ACHN (cell line): ENCODE measurements around the gene PARVG.

Experiments used
- DNase-seq: peaks from one replicate; pipeline ENCODE4 v3.0.0-alpha.2; 2015
- in situ Hi-C: cut with HindIII; loops from 2 replicates; pipeline ENCODE4 v1.10.0; 2017; ENCODE audit warnings: low sequenced_read_pairs, low pct_ligation_motif_present, low pct_unique_long_range_greater_than_20kb

The PARVG gene

DNA sequence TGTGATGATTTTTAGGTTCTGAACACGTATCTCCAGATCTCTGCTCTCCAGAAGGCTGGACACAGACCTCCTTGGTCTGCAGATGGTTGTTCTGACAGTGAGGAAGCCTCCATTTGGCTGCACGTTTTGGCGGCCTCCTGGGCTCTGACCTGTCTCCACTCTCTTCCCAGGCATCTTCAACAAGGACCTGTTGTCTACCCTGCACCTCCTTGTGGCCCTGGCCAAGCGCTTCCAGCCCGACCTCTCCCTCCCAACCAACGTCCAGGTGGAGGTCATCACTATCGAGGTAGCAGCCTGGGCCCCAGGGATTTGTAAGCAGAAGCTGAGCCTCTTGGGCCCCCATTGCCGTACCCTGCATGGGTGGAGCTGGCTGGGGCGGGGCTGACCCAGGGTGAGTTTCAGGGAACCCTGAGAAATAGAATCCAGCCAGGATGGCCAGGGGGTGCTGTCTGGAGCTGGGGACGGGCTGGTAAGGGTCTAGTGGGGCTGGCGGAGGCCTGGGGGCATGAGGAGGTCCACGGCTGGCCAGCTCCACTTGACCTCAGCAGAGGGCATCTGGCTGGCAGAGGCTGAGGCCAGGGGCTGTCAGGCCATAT, 9.8 kb downstream of the PARVG start:
- no peak for DNase-seq
- in situ Hi-C loops = no loop called here

DNA sequence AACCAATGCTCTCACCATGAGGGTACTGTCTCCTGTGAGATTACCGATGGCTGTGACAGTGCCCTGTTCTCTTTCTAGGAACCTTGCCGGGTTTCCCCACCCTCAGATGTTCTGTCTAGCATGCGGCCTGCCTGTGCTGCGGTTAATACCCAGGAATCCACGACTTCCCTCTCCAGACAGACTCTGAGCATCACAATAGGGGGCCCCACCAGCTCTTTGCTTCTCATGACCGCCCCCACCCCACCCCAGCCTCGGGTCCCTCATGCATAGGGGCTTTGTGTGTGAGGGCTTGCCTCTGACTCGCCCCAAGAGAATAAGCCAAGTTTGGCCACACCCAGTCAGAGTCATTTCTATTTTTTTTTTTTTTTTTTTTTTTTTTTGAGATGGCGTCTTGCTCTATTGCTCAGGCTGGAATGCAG, 10.3 kb downstream of the PARVG start:
- in situ Hi-C loops = no loop called here
- DNase-seq = peak; percentile 39

GRCh38 chr22:44192098-44192815, 11.5 kb downstream of the PARVG start:
- in situ Hi-C loops = no loop called here
- peak; percentile 18 for DNase-seq

DNA sequence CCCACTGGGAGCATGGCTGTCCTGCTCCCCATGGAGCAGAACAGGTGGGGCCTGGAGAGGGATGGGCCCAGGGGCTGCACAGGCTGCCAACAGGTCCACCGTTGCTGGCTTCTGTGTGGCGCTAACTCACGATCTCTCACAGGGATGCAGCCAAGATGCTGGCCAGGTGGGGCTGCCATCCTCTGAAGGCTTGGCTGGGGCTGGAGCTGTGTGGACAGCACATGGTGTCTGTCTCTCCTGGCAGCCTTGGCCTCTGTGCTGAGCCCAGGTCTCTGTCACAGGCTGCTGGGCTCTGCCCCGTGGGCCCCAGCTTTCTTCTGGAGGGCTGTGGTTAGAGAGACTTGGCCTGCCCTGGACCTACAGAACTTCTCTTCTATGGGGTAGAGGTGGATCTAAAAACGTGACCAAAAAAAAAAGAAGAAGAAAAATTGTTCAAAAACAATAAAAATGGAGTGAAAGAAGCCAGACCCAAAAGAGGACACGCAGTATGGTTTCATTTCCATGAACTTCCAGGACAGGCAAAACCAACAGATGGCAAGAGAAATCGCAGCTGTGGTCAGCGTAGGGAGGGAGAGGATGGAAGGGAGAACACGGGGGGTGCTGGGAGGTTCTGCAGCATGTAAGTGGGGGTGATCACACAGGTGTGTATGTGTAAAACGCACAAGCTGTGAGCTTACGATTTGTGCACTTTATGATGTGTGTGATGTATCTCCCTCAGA, 12.2 kb downstream of the PARVG start:
- in situ Hi-C loops = no loop called here
- DNase-seq = no peak

- in situ Hi-C loops = no loop called here
- DNase-seq = peak; percentile 35
These were observed 12.8 kb downstream of the PARVG start for GRCh38 chr22:44193535-44193891.

GRCh38 chr22:44194569-44194968, 13.8 kb downstream of the PARVG start:
- in situ Hi-C loops = no loop called here
- DNase-seq = no peak

- DNase-seq = no peak
- in situ Hi-C loops = no loop called here
These were observed 14.6 kb downstream of the PARVG start for GRCh38 chr22:44195189-44195871.

GRCh38 chr22:44196241-44196640, 15.5 kb downstream of the PARVG start:
- no peak for DNase-seq
- in situ Hi-C loops = no loop called here

GRCh38 chr22:44196731-44197131, 16.0 kb downstream of the PARVG start:
- in situ Hi-C loops = no loop called here
- no peak for DNase-seq

DNA sequence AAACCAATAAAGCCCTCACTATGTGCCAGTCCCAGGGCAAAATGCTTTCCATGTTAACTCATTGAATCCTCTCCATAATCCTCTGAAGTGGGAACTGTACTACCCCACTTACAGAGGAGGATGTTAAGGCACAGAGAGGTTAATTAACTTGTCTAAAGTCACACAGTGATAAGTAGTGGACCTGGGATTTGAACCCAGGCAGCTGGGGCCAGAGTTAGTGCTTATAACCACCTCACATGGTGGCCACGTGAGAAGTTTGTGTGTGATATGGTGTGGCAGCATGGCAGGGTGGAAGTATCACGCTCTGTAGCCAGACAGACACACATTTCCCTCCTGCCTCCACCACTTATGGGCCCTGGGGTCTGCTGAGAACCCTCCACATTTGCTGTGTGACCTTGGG, 16.5 kb downstream of the PARVG start:
- in situ Hi-C loops = no loop called here
- no peak for DNase-seq

- in situ Hi-C loops = no loop called here
- DNase-seq = no peak
These were observed 18.4 kb downstream of the PARVG start for GRCh38 chr22:44199164-44199563.

- DNase-seq = no peak
- in situ Hi-C loops = no loop called here
These were observed 19.1 kb downstream of the PARVG start for GRCh38 chr22:44199866-44200265.

- DNase-seq = no peak
- in situ Hi-C loops = no loop called here
These were observed 19.7 kb downstream of the PARVG start for GRCh38 chr22:44200451-44200850.

DNA sequence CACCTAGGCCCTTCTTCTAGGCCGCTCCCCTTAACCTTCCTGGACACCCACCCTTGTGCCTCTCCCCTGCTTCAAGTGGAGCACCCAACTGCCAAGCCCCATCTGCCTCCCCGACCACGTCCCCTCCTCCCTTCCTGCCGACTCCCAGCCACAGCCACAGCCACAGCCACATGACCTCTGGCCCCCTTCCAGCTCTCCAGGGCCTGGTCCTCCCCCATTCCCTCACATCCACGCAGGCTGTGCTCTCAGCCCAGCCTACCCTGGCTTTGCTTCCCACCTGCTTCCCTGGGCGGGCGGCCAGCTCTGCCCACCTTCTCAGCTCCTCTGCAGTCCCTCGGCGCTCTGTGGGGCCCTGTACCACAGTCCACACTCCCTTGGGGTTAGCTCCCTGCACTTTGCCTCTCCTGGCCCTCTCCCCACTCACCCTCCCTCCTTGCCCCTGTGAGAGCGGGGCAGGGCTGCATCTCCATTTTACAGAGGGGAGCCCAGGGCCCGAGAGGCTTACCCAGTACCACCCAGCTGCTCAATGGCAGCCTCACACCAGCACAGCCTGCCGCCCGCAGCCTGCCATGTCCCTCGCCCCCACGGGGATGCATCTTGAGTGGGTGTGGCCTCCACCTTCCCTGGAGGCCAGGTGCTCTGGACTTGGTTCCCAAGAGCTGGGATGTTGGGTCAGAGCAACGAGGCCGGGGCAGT, 20.3 kb downstream of the PARVG start:
- in situ Hi-C loops = no loop called here
- DNase-seq = no peak

GRCh38 chr22:44201665-44202064, 20.9 kb downstream of the PARVG start:
- in situ Hi-C loops = no loop called here
- no peak for DNase-seq

DNA sequence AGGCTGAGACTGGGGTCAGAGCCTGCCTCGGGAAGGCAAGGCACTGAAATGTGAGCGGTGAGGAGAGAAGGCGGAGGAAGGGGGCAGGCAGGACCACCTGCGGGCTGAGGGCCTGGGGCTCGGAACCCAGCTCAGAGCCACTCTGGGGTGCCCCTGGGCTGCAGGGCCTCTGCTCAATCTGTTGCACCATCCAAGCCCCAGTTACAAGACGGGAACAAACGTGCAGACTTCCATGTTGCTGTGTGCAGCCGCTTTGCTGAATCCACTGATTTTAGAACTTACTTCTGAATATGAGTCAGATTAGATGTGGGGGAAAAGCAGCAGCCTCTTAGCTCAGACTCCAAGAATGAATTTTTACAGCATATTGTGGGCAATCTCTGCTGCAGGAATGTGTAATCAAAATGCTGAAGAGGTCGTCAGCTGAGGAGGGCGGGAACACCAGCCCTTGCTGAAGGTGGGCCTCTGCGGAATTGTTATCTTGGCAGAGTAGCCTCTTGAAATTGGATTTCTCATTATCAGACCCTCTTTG, 21.6 kb downstream of the PARVG start:
- no peak for DNase-seq

DNA sequence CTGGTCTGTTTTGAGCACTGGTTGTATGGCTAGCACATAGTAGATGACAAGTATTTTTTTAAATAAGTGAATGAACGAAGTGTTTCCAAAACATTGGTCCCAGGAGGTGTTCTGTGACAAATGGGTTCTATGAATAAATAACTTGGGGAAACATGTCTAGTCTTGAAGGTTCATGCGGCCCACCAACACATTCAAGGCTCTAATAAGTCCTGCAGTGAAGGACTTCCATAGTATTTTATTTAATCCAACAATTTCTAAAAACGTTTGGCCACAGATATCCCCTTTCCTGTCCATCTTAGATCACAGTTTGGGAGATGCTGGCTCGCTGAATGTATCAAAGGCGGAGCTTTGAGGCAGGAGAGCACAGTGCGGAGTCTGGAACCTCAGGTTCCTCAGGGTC, 22.5 kb downstream of the PARVG start:
- in situ Hi-C loops = no loop called here
- DNase-seq = no peak

More for the DNA sequence above, 21.6 kb downstream of the PARVG start:
- in situ Hi-C loops = no loop called here

GRCh38 chr22:44204739-44205515, 24.2 kb downstream of the PARVG start:
- in situ Hi-C loops = no loop called here
- DNase-seq = no peak
